ENCODE results near the gene DUSP28.

DUSP28 gene

DNA sequence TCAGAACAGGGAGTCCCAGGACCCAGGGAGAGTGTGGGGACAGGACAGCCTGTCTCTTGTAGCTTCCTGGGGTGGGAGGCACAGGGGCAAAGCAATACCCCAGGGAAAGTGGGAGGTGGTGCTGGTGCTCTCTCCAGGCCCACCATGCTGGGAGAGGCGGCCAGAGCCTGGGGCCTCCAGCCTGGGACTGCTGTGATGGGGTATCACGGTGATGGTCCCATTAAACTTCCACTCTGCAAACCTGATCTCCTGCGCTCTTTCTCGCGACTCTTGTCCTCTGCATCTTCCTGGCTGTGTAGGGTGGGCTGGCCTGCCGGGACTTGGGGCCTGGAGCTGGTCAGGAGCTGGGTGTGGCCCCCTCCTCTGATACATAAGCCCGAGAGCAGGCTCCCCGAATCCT lies 18.3 kb downstream of the DUSP28 start:
- Histone ChIP-seq H3K4me1 (ENCODE audit: control insufficient read depth, low read depth, low read length) (no peaks in the 10 kb centered on the region), H3K79me2 (ENCODE audit: control insufficient read depth, insufficient read depth, low read length) (no peaks in the 10 kb centered on the region), H3K56ac (ENCODE audit: low read length) (no peak overlapping the region), H2BK120ac (ENCODE audit: low read depth, low read length) (no peak overlapping the region), H3K36me3 (ENCODE audit: control insufficient read depth, insufficient read depth, low read length) (no peaks in the 10 kb centered on the region), H3K4me2 (ENCODE audit: low read length) (no peak overlapping the region), H4K8ac (ENCODE audit: low read depth, low read length) (no peak overlapping the region), H2AK5ac (ENCODE audit: low read length) (no peak overlapping the region), H3K4ac (ENCODE audit: low read depth, low read length) (no peak overlapping the region), H3K23ac (ENCODE audit: low read length) (no peak overlapping the region), H3K27me3 (ENCODE audit: insufficient read depth, low read length, poor library complexity) (no peaks in the 10 kb centered on the region), H3K4me3 (ENCODE audit: low read length) (no peak overlapping the region), H3K27ac (ENCODE audit: low read depth, low read length) (no peak overlapping the region), H3K9ac (ENCODE audit: low read length) (no peak overlapping the region), H3K18ac (ENCODE audit: low read length) (no peak overlapping the region), H2BK5ac (ENCODE audit: low read length) (no peak overlapping the region), H2BK15ac (replicated peaks; ENCODE audit: low read depth) (no peak overlapping the region), H3K79me1 (ENCODE audit: low read length) (peaks cover 7% of the 10 kb centered on the region), H4K5ac (ENCODE audit: low read length) (no peak overlapping the region)
- no CpG with 5 or more reads among the region's 8 CpGs for WGBS (ENCODE audit: extremely low coverage, insufficient coverage, low lambda C conversion rate)
- DNase-seq, result no peak

DNA sequence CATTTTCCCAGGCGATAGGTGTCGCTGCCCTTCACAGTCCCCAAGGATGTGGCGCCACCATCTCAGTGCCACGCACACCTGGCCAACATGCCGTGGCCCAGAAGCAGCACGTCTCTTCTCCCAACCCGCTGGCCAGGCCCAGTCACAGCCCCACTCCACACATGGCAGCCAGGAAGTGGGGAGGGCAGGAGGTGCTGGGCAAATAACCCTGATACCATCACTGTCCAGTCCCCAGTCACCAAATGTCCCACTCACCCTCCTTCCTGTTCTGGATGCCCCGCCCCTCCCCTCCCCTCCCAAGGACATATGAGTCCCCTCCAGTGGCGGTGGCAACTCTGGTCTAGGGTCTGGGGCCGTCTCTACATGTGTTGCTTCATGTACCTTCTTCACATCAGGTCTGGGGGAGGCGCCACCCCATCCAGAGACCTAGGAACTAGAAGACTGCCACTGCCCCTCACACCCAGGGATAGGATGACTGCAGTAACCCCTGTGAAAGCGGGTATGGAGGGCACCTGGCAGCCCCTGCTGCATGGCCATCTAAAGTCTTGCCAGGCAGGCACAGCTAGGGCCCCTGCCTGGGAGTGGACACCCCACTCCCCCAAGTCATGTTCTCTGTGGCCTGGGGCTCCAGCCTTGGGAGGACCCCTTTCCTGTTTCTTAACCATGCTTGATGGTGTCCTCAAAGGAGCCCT lies 19.1 kb downstream of the DUSP28 start:
- no peak overlapping the region for H4K5ac ChIP-seq (ENCODE audit: low read length)
- H3K56ac ChIP-seq (ENCODE audit: low read length), result no peak overlapping the region
- no peak overlapping the region for H2AK5ac ChIP-seq (ENCODE audit: low read length)
- H3K36me3 ChIP-seq (ENCODE audit: control insufficient read depth, insufficient read depth, low read length), result no peaks in the 10 kb centered on the region
- peaks cover 2% of the 10 kb centered on the region for H3K79me2 ChIP-seq (ENCODE audit: control insufficient read depth, insufficient read depth, low read length)
- no peak overlapping the region for H2BK5ac ChIP-seq (ENCODE audit: low read length)
- WGBS (ENCODE audit: extremely low coverage, insufficient coverage, low lambda C conversion rate), result no CpG with 5 or more reads among the region's 12 CpGs
- H4K8ac ChIP-seq (ENCODE audit: low read depth, low read length), result no peak overlapping the region
- peaks cover 9% of the 10 kb centered on the region for H3K79me1 ChIP-seq (ENCODE audit: low read length)
- no peak overlapping the region for H3K23ac ChIP-seq (ENCODE audit: low read length)
- H3K27me3 ChIP-seq (ENCODE audit: insufficient read depth, low read length, poor library complexity), result no peaks in the 10 kb centered on the region
- H3K4me3 ChIP-seq (ENCODE audit: low read length), result no peak overlapping the region
- DNase-seq, result no peak
- H3K4me2 ChIP-seq (ENCODE audit: low read length), result no peak overlapping the region
- H2BK120ac ChIP-seq (ENCODE audit: low read depth, low read length), result no peak overlapping the region
- H3K4ac ChIP-seq (ENCODE audit: low read depth, low read length), result no peak overlapping the region
- H3K18ac ChIP-seq (ENCODE audit: low read length), result no peak overlapping the region
- no peak overlapping the region for H2BK15ac ChIP-seq (replicated peaks; ENCODE audit: low read depth)
- H3K4me1 ChIP-seq (ENCODE audit: control insufficient read depth, low read depth, low read length), result no peaks in the 10 kb centered on the region
- no peak overlapping the region for H3K27ac ChIP-seq (ENCODE audit: low read depth, low read length)
- H3K9ac ChIP-seq (ENCODE audit: low read length), result no peak overlapping the region

GRCh38 chr2:240579771-240580614 lies 19.8 kb downstream of the DUSP28 start:
- H4K5ac ChIP-seq (ENCODE audit: low read length), result no peak overlapping the region
- peaks cover 4% of the 10 kb centered on the region for H3K79me2 ChIP-seq (ENCODE audit: control insufficient read depth, insufficient read depth, low read length)
- H3K9ac ChIP-seq (ENCODE audit: low read length), result no peak overlapping the region
- no peak overlapping the region for H2BK15ac ChIP-seq (replicated peaks; ENCODE audit: low read depth)
- peaks cover 1% of the 10 kb centered on the region for H3K4me1 ChIP-seq (ENCODE audit: control insufficient read depth, low read depth, low read length)
- H2AK5ac ChIP-seq (ENCODE audit: low read length), result no peak overlapping the region
- DNase-seq, result no peak
- H3K27me3 ChIP-seq (ENCODE audit: insufficient read depth, low read length, poor library complexity), result no peaks in the 10 kb centered on the region
- no peak overlapping the region for H4K8ac ChIP-seq (ENCODE audit: low read depth, low read length)
- H2BK5ac ChIP-seq (ENCODE audit: low read length), result no peak overlapping the region
- H3K23ac ChIP-seq (ENCODE audit: low read length), result no peak overlapping the region
- no peak overlapping the region for H3K4me2 ChIP-seq (ENCODE audit: low read length)
- H3K27ac ChIP-seq (ENCODE audit: low read depth, low read length), result no peak overlapping the region
- H3K4ac ChIP-seq (ENCODE audit: low read depth, low read length), result no peak overlapping the region
- no peaks in the 10 kb centered on the region for H3K36me3 ChIP-seq (ENCODE audit: control insufficient read depth, insufficient read depth, low read length)
- WGBS (ENCODE audit: extremely low coverage, insufficient coverage, low lambda C conversion rate), result no CpG with 5 or more reads among the region's 27 CpGs
- no peak overlapping the region for H2BK120ac ChIP-seq (ENCODE audit: low read depth, low read length)
- no peak overlapping the region for H3K18ac ChIP-seq (ENCODE audit: low read length)
- peaks cover 14% of the 10 kb centered on the region for H3K79me1 ChIP-seq (ENCODE audit: low read length)
- H3K56ac ChIP-seq (ENCODE audit: low read length), result no peak overlapping the region
- H3K4me3 ChIP-seq (ENCODE audit: low read length), result no peak overlapping the region

DNA sequence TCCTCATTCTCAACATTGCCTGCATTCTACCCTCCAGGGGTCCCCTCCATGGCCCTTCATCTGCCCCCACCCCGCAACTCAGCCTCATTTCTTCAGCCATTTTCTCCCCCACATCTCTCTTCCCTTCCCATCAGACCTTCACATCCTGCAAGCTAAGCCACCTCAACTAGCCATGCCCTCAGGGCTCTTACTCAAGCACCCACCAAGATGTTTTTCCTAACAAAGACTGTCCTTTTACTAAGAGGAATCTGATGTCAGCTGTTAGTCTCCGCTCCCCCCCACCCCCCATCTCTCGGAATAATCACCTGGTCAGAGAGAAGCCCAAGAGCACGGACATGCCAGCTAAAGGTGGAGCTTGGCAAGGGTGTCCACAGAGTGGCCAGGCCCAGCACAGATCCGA lies 21.7 kb downstream of the DUSP28 start:
- Histone ChIP-seq H2BK5ac (ENCODE audit: low read length) (no peak overlapping the region), H3K18ac (ENCODE audit: low read length) (no peak overlapping the region), H4K8ac (ENCODE audit: low read depth, low read length) (no peak overlapping the region), H3K36me3 (ENCODE audit: control insufficient read depth, insufficient read depth, low read length) (no peaks in the 10 kb centered on the region), H3K79me1 (ENCODE audit: low read length) (peaks cover 19% of the 10 kb centered on the region), H3K23ac (ENCODE audit: low read length) (no peak overlapping the region), H3K27me3 (ENCODE audit: insufficient read depth, low read length, poor library complexity) (no peaks in the 10 kb centered on the region), H3K9ac (ENCODE audit: low read length) (no peak overlapping the region), H2BK15ac (replicated peaks; ENCODE audit: low read depth) (no peak overlapping the region), H3K56ac (ENCODE audit: low read length) (no peak overlapping the region), H2AK5ac (ENCODE audit: low read length) (no peak overlapping the region), H2BK120ac (ENCODE audit: low read depth, low read length) (no peak overlapping the region), H3K4me1 (ENCODE audit: control insufficient read depth, low read depth, low read length) (peaks cover 5% of the 10 kb centered on the region), H3K27ac (ENCODE audit: low read depth, low read length) (no peak overlapping the region), H3K79me2 (ENCODE audit: control insufficient read depth, insufficient read depth, low read length) (peaks cover 14% of the 10 kb centered on the region), H3K4me2 (ENCODE audit: low read length) (no peak overlapping the region), H3K4me3 (ENCODE audit: low read length) (no peak overlapping the region), H4K5ac (ENCODE audit: low read length) (no peak overlapping the region), H3K4ac (ENCODE audit: low read depth, low read length) (no peak overlapping the region)
- peak; percentile 61 for DNase-seq
- no CpG with 5 or more reads among the region's 5 CpGs for WGBS (ENCODE audit: extremely low coverage, insufficient coverage, low lambda C conversion rate)

DNA sequence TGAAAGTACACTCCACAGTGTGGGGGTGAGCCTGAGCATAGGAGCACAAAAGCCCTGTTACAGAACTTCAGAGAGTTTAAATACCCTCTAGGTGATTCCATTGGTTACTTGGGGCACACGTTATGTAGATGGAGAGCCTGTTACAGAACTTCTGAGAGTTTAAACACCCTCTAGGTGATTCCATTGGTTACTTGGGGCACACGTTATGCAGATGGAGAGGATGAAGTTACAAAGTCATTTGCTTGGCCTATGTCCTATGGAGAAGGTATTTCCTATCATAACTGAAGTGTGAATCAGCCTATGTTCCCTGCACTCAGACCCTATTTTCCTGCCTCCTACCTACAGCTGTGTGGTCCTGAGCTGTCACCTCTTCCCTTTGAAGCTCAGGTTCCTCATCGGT lies 22.6 kb downstream of the DUSP28 start:
- Histone ChIP-seq H3K4me1 (ENCODE audit: control insufficient read depth, low read depth, low read length) (peaks cover 9% of the 10 kb centered on the region), H3K36me3 (ENCODE audit: control insufficient read depth, insufficient read depth, low read length) (no peaks in the 10 kb centered on the region), H3K4me3 (ENCODE audit: low read length) (no peak overlapping the region), H3K4me2 (ENCODE audit: low read length) (no peak overlapping the region), H3K27ac (ENCODE audit: low read depth, low read length) (no peak overlapping the region), H3K4ac (ENCODE audit: low read depth, low read length) (no peak overlapping the region), H2BK5ac (ENCODE audit: low read length) (no peak overlapping the region), H3K56ac (ENCODE audit: low read length) (no peak overlapping the region), H3K9ac (ENCODE audit: low read length) (no peak overlapping the region), H3K18ac (ENCODE audit: low read length) (no peak overlapping the region), H3K79me2 (ENCODE audit: control insufficient read depth, insufficient read depth, low read length) (peaks cover 18% of the 10 kb centered on the region), H3K27me3 (ENCODE audit: insufficient read depth, low read length, poor library complexity) (no peaks in the 10 kb centered on the region), H4K8ac (ENCODE audit: low read depth, low read length) (no peak overlapping the region), H3K23ac (ENCODE audit: low read length) (no peak overlapping the region), H2BK15ac (replicated peaks; ENCODE audit: low read depth) (no peak overlapping the region), H2BK120ac (ENCODE audit: low read depth, low read length) (no peak overlapping the region), H3K79me1 (ENCODE audit: low read length) (peaks cover 22% of the 10 kb centered on the region), H4K5ac (ENCODE audit: low read length) (no peak overlapping the region), H2AK5ac (ENCODE audit: low read length) (no peak overlapping the region)
- WGBS (ENCODE audit: extremely low coverage, insufficient coverage, low lambda C conversion rate), result no CpG with 5 or more reads among the region's 3 CpGs
- DNase-seq, result no peak
